HFF-Myc (cell line): ENCODE results near the gene SNTA1.

Source experiments
- DNase-seq: peaks from one replicate; pipeline ENCODE4 v3.0.0-alpha.2; 2011; ENCODE audit warnings: low read depth; ENCODE audit errors: extremely low read depth
- H3K4me3 ChIP-seq: replicated peaks from 2 replicates; pipeline ENCODE4 v1.5.1; 2011; ENCODE audit warnings: low read depth, mild to moderate bottlenecking, control low read depth, low read length
- CTCF ChIP-seq: IDR thresholded peaks from 2 replicates; pipeline ENCODE4 v1.5.1; 2012; ENCODE audit warnings: mild to moderate bottlenecking, low read depth, low read length, control low read depth; ENCODE audit errors: missing control alignments

Gene SNTA1

GRCh38 chr20:33419140-33419974 is 24.2 kb downstream of the SNTA1 start:
- no peak for TF ChIP-seq CTCF
- no peak for DNase-seq
- H3K4me3 ChIP-seq = no peak overlapping the region

GRCh38 chr20:33418033-33418432 is 25.5 kb downstream of the SNTA1 start:
- no peak for TF ChIP-seq CTCF
- no peak overlapping the region for H3K4me3 ChIP-seq
- DNase-seq = no peak

- no peak for DNase-seq
- H3K4me3 ChIP-seq = no peak overlapping the region
- peak; percentile 42 for TF ChIP-seq CTCF
These were observed 27.6 kb downstream of the SNTA1 start for GRCh38 chr20:33415948-33416347.

- DNase-seq = no peak
- no peak overlapping the region for H3K4me3 ChIP-seq
- no peak for TF ChIP-seq CTCF
These were observed 31.1 kb downstream of the SNTA1 start for GRCh38 chr20:33412484-33412838.

- H3K4me3 ChIP-seq = no peak overlapping the region
- TF ChIP-seq CTCF = no peak
- no peak for DNase-seq
These were observed 31.7 kb downstream of the SNTA1 start for GRCh38 chr20:33411711-33412483.

- H3K4me3 ChIP-seq = no peak overlapping the region
- DNase-seq = no peak
- TF ChIP-seq CTCF = no peak
These were observed 32.3 kb downstream of the SNTA1 start for GRCh38 chr20:33411242-33411641.
